ENCODE data around the gene ABI3BP.

Gene ABI3BP

DNA sequence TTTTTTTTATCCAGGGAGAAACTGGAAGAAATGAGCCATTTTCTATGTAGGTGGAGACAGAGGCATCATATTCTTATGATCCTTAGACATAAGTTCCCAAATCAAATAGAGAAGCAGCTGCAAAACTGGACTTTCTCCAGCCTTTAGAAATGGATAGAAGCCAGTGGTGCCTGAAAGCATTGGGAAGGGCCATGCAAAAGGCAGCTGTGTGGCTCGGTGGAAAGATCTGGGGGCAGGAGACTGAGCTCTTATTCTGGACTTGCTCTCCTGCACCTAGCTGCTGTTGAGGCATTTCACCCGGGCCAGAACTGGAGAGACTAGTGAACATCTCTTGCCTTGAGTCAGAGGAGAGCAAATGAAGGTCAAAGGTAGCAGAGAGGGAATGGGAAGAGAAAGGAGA, 210.9 kb downstream of the ABI3BP start:
- H3K27ac ChIP-seq, result no peak overlapping the region
- H3K9me3 ChIP-seq, result no peaks in the 10 kb centered on the region
- no peak overlapping the region for H3K4me3 ChIP-seq (ENCODE audit: low read depth in 1 of 2, low read length in 1 of 2)
- H3K27me3 ChIP-seq, result no peaks in the 10 kb centered on the region
- no peaks in the 10 kb centered on the region for H3K4me1 ChIP-seq (ENCODE audit: control insufficient read depth in 1 of 2, insufficient read depth in 1 of 2, low read depth in 1 of 2, low read length in 1 of 2)
- TF ChIP-seq, protein P1, sequence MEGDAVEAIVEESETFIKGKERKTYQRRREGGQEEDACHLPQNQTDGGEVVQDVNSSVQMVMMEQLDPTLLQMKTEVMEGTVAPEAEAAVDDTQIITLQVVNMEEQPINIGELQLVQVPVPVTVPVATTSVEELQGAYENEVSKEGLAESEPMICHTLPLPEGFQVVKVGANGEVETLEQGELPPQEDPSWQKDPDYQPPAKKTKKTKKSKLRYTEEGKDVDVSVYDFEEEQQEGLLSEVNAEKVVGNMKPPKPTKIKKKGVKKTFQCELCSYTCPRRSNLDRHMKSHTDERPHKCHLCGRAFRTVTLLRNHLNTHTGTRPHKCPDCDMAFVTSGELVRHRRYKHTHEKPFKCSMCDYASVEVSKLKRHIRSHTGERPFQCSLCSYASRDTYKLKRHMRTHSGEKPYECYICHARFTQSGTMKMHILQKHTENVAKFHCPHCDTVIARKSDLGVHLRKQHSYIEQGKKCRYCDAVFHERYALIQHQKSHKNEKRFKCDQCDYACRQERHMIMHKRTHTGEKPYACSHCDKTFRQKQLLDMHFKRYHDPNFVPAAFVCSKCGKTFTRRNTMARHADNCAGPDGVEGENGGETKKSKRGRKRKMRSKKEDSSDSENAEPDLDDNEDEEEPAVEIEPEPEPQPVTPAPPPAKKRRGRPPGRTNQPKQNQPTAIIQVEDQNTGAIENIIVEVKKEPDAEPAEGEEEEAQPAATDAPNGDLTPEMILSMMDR (IDR thresholded peaks at IDR 0.05), result no peak
- no peaks in the 10 kb centered on the region for H3K36me3 ChIP-seq

DNA sequence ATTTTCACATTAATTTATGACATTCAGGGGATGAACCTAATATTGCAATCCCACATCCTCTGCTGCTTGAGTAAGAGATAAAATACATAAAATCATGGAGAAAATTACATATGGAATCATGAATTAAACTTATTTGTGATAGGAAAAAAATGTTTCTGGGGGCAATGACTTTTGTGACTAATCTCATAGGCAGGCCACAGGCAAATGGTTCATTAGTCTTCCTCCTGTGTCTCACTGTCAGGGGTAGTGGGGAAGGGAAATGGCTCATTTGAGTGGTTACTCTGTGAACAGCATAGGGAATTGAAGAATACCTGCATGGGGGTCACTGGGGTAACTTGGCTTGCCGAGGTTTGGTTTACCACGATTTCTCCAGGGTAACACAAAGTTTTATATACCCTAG, 211.9 kb downstream of the ABI3BP start:
- no peak overlapping the region for H3K27ac ChIP-seq

DNA sequence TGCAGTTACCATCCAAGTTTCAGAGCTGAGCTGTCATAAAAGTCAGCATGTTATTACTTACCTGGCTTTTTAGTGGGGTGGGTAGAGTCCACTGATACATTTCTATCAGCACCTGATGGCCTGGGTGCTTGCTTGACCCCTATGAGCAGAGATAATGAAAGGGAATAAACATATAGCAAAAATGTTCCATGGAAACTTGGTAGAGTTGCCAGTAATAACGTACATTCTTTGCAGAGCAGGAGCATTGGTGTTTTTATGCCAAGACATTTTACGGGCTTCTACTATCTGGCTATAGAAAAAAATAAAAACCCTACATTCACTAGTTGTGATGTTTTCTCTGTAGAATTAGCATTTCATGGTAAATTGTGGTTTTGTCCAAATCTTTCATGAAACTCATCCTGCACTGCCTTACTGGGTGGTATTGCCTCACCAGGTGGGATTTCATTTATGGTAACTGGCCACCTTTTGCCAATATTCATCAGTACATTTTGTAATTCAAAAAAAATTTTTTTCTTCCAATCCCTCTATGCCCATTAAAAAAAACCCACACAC, 213.1 kb downstream of the ABI3BP start:
- H3K4me1 ChIP-seq (ENCODE audit: control insufficient read depth in 1 of 2, insufficient read depth in 1 of 2, low read depth in 1 of 2, low read length in 1 of 2), result no peaks in the 10 kb centered on the region
- no peaks in the 10 kb centered on the region for H3K9me3 ChIP-seq
- TF ChIP-seq, protein P1 (IDR thresholded peaks at IDR 0.05), result no peak

More for the DNA sequence above, 211.9 kb downstream of the ABI3BP start:
- no peaks in the 10 kb centered on the region for H3K27me3 ChIP-seq
- no peak overlapping the region for H3K4me3 ChIP-seq (ENCODE audit: low read depth in 1 of 2, low read length in 1 of 2)
- TF ChIP-seq, protein P1 (IDR thresholded peaks at IDR 0.05), result no peak
- H3K36me3 ChIP-seq, result no peaks in the 10 kb centered on the region
- H3K9me3 ChIP-seq, result no peaks in the 10 kb centered on the region
- no peaks in the 10 kb centered on the region for H3K4me1 ChIP-seq (ENCODE audit: control insufficient read depth in 1 of 2, insufficient read depth in 1 of 2, low read depth in 1 of 2, low read length in 1 of 2)

DNA sequence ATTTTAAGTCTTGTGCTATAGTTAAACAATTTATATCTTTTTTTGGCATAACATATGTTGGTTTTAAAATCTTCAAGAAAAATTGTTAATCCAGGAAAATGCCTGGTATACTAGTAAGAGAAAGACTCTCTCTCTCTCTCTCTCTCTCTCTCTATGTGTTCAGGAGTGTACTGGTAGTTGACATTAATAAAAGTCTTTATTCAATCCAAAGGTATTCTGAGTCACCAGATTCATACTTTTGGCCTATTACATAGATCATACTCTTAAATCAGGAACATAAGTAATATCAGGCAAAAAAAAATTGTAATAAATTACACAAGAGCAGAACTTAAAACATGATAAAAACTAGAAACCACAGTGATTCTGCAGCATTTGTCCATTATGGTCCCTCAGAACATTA, 213.7 kb downstream of the ABI3BP start:
- TF ChIP-seq, protein P1 (IDR thresholded peaks at IDR 0.05), result no peak
- no peaks in the 10 kb centered on the region for H3K27me3 ChIP-seq

More for the DNA sequence above, 213.1 kb downstream of the ABI3BP start:
- no peaks in the 10 kb centered on the region for H3K36me3 ChIP-seq
- no peak overlapping the region for H3K4me3 ChIP-seq (ENCODE audit: low read depth in 1 of 2, low read length in 1 of 2)
- H3K27ac ChIP-seq, result no peak overlapping the region
- no peaks in the 10 kb centered on the region for H3K27me3 ChIP-seq

DNA sequence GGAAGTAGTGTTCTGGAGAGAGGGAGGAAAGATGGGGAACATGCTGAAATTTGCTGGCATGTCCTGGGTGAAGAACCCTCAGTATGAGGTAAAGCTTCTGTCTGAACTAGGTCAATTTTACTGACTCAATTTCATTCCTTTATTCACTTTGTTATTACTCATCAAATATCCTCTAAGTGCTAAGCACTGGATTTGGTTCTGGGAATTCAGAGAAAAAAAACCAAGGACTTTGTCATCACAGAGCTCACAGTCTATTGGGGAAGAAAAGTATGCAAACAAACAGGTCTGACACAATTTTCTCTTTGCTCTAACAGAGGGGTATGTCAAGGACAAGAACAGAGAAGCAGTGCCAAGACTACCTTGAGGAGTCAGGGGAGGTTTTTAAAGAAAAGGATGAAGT, 215.9 kb downstream of the ABI3BP start:
- H3K27ac ChIP-seq, result no peak overlapping the region
- TF ChIP-seq, protein P1 (IDR thresholded peaks at IDR 0.05), result no peak
- no peaks in the 10 kb centered on the region for H3K36me3 ChIP-seq

More for the DNA sequence above, 213.7 kb downstream of the ABI3BP start:
- Histone ChIP-seq H3K4me1 (ENCODE audit: control insufficient read depth in 1 of 2, insufficient read depth in 1 of 2, low read depth in 1 of 2, low read length in 1 of 2) (no peaks in the 10 kb centered on the region), H3K9me3 (no peaks in the 10 kb centered on the region), H3K27ac (no peak overlapping the region), H3K4me3 (ENCODE audit: low read depth in 1 of 2, low read length in 1 of 2) (no peak overlapping the region), H3K36me3 (no peaks in the 10 kb centered on the region)

More for the DNA sequence above, 215.9 kb downstream of the ABI3BP start:
- Histone ChIP-seq H3K4me1 (ENCODE audit: control insufficient read depth in 1 of 2, insufficient read depth in 1 of 2, low read depth in 1 of 2, low read length in 1 of 2) (no peaks in the 10 kb centered on the region), H3K4me3 (ENCODE audit: low read depth in 1 of 2, low read length in 1 of 2) (no peak overlapping the region), H3K9me3 (no peaks in the 10 kb centered on the region), H3K27me3 (no peaks in the 10 kb centered on the region)

All from neutrophil (primary cell).